HG03378 (cell line): Measurements from ENCODE around the gene ZFYVE19.
"Not testable (repeated sequence)": the region's sequence is repeated elsewhere in the genome, so short reads cannot be mapped to it uniquely, and the experiment has no call there.

Experiments
- ATAC-seq: cut with Tn5 transposase; IDR thresholded peaks from one replicate; pipeline ENCODE4 v1.9.1; 2021; ENCODE audit warnings: mild to moderate bottlenecking, moderate library complexity; ENCODE audit not compliant: unreplicated experiment

ZFYVE19 gene

GRCh38 chr15:40845511-40846284, 38.8 kb downstream of the ZFYVE19 start:
- no peak for ATAC-seq

- ATAC-seq = no peak
Measured at GRCh38 chr15:40846841-40847222, 39.9 kb downstream of the ZFYVE19 start.

GRCh38 chr15:40847223-40847961, 40.5 kb downstream of the ZFYVE19 start:
- peak; percentile 51 for ATAC-seq

- no peak for ATAC-seq
Measured at GRCh38 chr15:40850576-40851112, 43.8 kb downstream of the ZFYVE19 start.

- ATAC-seq = no peak
Measured at GRCh38 chr15:40852529-40852928, 45.6 kb downstream of the ZFYVE19 start.

GRCh38 chr15:40853241-40853890, 46.5 kb downstream of the ZFYVE19 start:
- ATAC-seq = no peak

GRCh38 chr15:40854161-40854560, 47.3 kb downstream of the ZFYVE19 start:
- no peak for ATAC-seq

GRCh38 chr15:40855706-40856234, 48.9 kb downstream of the ZFYVE19 start:
- ATAC-seq = no peak

- ATAC-seq = no peak
Measured at GRCh38 chr15:40856746-40857145, 49.9 kb downstream of the ZFYVE19 start.

- no peak for ATAC-seq
Measured at GRCh38 chr15:40857601-40858341, 50.9 kb downstream of the ZFYVE19 start.

GRCh38 chr15:40858706-40859105, 51.8 kb downstream of the ZFYVE19 start:
- no peak for ATAC-seq

- peak; percentile 68 for ATAC-seq
Measured at GRCh38 chr15:40859206-40859851, 52.4 kb downstream of the ZFYVE19 start.

- not testable (repeated sequence) for ATAC-seq
Measured at GRCh38 chr15:40861147-40861546, 54.3 kb downstream of the ZFYVE19 start.

GRCh38 chr15:40863660-40864270, 56.9 kb downstream of the ZFYVE19 start:
- no peak for ATAC-seq
